CD4-positive, alpha-beta T cell (primary cell): ENCODE measurements around the gene RAD50. TPM values are rescaled to one million over a fixed set of nuclear protein-coding genes. Genes with fewer than 3 reads are reported as not detected.

Experiments
- ATAC-seq: fragments of 200-7000 bp; cut with Tn5 transposase; one replicate; pipeline ENCODE4 v1.10.0; 2022; ENCODE audit warnings: mild to moderate bottlenecking; ENCODE audit not compliant: poor library complexity
- CTCF ChIA-PET: fragments of 350-600 bp; sonication (Branson Sonifier 250); formaldehyde crosslinking; loops from one replicate; lab custom pipeline; 2021; ENCODE audit warnings: antibody characterized with exemption, inconsistent platforms; lab: Charles Lee
- POLR2A ChIA-PET: fragments of 350-600 bp; sonication (Branson Sonifier 250); formaldehyde crosslinking; loops from one replicate; lab custom pipeline; 2021; ENCODE audit warnings: antibody characterized with exemption, inconsistent platforms; lab: Charles Lee
- DNase-seq, 14 experiments: peaks; one replicate each; pipeline ENCODE4 v3.0.0-alpha.2; 2013 to 2020; ENCODE audit warnings: mixed read lengths in 2 of 14
- H3K27ac ChIP-seq, 2 donors: one replicate each; pipeline versions ENCODE4 v1.5.1 to v1.7.0; 2013; ENCODE audit warnings: low read length in 2 of 2, low read depth in 1 of 2, mild to moderate bottlenecking in 1 of 2
- H3K27me3 ChIP-seq, 2 experiments: 1 replicate in 1 of 2; 2 replicates in 1 of 2; pipeline versions ENCODE4 v1.6.1 to v1.7.0; 2013; ENCODE audit warnings: low read length in 2 of 2, control low read depth in 1 of 2, mild to moderate bottlenecking in 1 of 2, moderate library complexity in 1 of 2; ENCODE audit not compliant: insufficient read depth in 2 of 2, control insufficient read depth in 1 of 2
- H3K36me3 ChIP-seq: one replicate; pipeline ENCODE4 v1.6.1; 2013; ENCODE audit warnings: low read length, control low read depth; ENCODE audit not compliant: insufficient read depth
- H3K4me1 ChIP-seq: one replicate; pipeline ENCODE4 v1.6.1; 2013; ENCODE audit warnings: low read length, control low read depth; ENCODE audit not compliant: insufficient read depth
- H3K4me3 ChIP-seq: one replicate; pipeline ENCODE4 v1.5.1; 2013; ENCODE audit warnings: mild to moderate bottlenecking, low read length, moderate library complexity
- H3K9me3 ChIP-seq, 2 experiments: 1 replicate in 1 of 2; 2 replicates in 1 of 2; pipeline versions ENCODE4 v1.6.1 to v1.7.0; 2013; ENCODE audit warnings: low read length in 2 of 2, mild to moderate bottlenecking in 2 of 2, control low read depth in 1 of 2, moderate library complexity in 1 of 2; ENCODE audit not compliant: control insufficient read depth in 1 of 2, insufficient read depth in 1 of 2
- H3K27ac Mint-ChIP-seq: one replicate; pipeline ENCODE4 v1.8.0; 2020; ENCODE audit warnings: mixed read lengths
- H3K27me3 Mint-ChIP-seq: one replicate; pipeline ENCODE4 v1.8.0; 2021; ENCODE audit warnings: mixed read lengths
- H3K36me3 Mint-ChIP-seq: one replicate; pipeline ENCODE4 v1.8.0; 2021; ENCODE audit warnings: low read depth, mixed read lengths
- H3K4me1 Mint-ChIP-seq: one replicate; pipeline ENCODE4 v1.8.0; 2021; ENCODE audit warnings: low read depth, mixed read lengths
- H3K4me3 Mint-ChIP-seq: one replicate; pipeline ENCODE4 v1.8.0; 2020; ENCODE audit warnings: mild to moderate bottlenecking, mixed read lengths
- H3K9me3 Mint-ChIP-seq: one replicate; pipeline ENCODE4 v1.8.0; 2020; ENCODE audit warnings: mixed read lengths
- intact Hi-C, 2 experiments: fragments of 100-400 bp; cut with DNase I in 1 of 2; cut with micrococcal nuclease in 1 of 2; formaldehyde crosslinking; loops; one replicate each; pipeline versions ENCODE4 v1.15.1 to v1.9.0; 2023 to 2025; cut with DNase I, micrococcal nuclease
- total RNA-seq, 174 experiments: library from RNA in 2 of 174; stranded (reverse) in 2 of 174; gene quantifications; one replicate each; pipeline ENCODE4 v1.2.3 and lab custom pipeline; 2021 to 2026
- TF ChIP-seq, protein P1 (sequence below): fragments of 200-600 bp; IDR thresholded peaks from one replicate; pipeline ENCODE4 v1.8.0; 2022; ENCODE audit warnings: antibody characterized with exemption, mild to moderate bottlenecking

The RAD50 gene
- total RNA-seq, 2 experiments from 2014 or later = 12.7 to 13.4 TPM

DNA sequence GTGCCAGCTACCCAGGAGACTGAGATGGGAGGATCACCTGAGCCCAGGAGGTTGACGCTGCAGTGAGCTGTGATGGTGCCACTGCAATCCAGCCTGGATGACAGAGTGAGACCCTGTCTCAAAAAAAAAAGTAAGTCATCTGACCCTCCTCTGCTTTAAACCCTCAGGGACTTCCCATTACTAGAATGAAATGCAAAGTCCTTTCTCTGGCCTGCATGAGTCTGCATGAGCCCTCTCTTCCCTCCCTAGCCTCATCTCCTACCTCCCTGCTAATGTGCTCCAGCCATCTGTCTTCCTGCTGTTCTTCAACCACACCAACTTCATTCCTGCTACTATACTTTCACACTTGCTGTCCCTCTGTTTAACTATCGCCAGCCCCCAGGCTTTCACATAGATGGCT, 28.8 kb upstream of the RAD50 start:
- Histone ChIP-seq H3K4me3 (no peak overlapping the region), H3K27me3 (peaks cover 0 to 4% of the 10 kb centered on the region in 2 experiments), H3K4me1 (peaks cover 15% of the 10 kb centered on the region), H3K27ac (no peak overlapping the region), H3K9me3 (no peaks in the 10 kb centered on the region), H3K36me3 (no peaks in the 10 kb centered on the region)
- Mint-ChIP-seq H3K27me3 (no peaks in the 10 kb centered on the region), H3K27ac (no peak overlapping the region), H3K9me3 (no peaks in the 10 kb centered on the region), H3K4me1 (peaks cover 8% of the 10 kb centered on the region), H3K36me3 (no peaks in the 10 kb centered on the region), H3K4me3 (no peak overlapping the region)
- DNase-seq (no peak), ATAC-seq (no peak)
- ChIA-PET POLR2A (no interaction called here), CTCF (no interaction called here)
- TF ChIP-seq, protein P1, sequence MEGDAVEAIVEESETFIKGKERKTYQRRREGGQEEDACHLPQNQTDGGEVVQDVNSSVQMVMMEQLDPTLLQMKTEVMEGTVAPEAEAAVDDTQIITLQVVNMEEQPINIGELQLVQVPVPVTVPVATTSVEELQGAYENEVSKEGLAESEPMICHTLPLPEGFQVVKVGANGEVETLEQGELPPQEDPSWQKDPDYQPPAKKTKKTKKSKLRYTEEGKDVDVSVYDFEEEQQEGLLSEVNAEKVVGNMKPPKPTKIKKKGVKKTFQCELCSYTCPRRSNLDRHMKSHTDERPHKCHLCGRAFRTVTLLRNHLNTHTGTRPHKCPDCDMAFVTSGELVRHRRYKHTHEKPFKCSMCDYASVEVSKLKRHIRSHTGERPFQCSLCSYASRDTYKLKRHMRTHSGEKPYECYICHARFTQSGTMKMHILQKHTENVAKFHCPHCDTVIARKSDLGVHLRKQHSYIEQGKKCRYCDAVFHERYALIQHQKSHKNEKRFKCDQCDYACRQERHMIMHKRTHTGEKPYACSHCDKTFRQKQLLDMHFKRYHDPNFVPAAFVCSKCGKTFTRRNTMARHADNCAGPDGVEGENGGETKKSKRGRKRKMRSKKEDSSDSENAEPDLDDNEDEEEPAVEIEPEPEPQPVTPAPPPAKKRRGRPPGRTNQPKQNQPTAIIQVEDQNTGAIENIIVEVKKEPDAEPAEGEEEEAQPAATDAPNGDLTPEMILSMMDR = no peak
- intact Hi-C loops = loop anchor here (2.0 to 10.0 kb wide), 3 partner anchors 87 to 291 kb away; no protein-coding TSS in a partner anchor

GRCh38 chr5:132528866-132529634, 27.7 kb upstream of the RAD50 start:
- Histone ChIP-seq H3K4me1 (peaks cover 15% of the 10 kb centered on the region), H3K9me3 (no peaks in the 10 kb centered on the region), H3K36me3 (no peaks in the 10 kb centered on the region), H3K27ac (no peak overlapping the region), H3K27me3 (peaks cover 0 to 4% of the 10 kb centered on the region in 2 experiments), H3K4me3 (no peak overlapping the region)
- Mint-ChIP-seq H3K4me1 (peaks cover 8% of the 10 kb centered on the region), H3K27ac (no peak overlapping the region), H3K4me3 (no peak overlapping the region), H3K9me3 (no peaks in the 10 kb centered on the region), H3K36me3 (no peaks in the 10 kb centered on the region), H3K27me3 (no peaks in the 10 kb centered on the region)
- ATAC-seq (no peak), DNase-seq (peak in 1 of 14 experiments; percentile 44)
- ChIA-PET CTCF (no interaction called here), POLR2A (interaction anchor here (0.7 to 1.1 kb wide), 2 partner anchors 28 to 295 kb away, joined by 3 to 4 read pairs; partner anchors contain the start of gene RAD50)
- TF ChIP-seq, protein P1 = no peak
- intact Hi-C loops = loop anchor here (2.0 to 10.0 kb wide), 3 partner anchors 86 to 290 kb away; no protein-coding TSS in a partner anchor

- Histone ChIP-seq H3K9me3 (no peaks in the 10 kb centered on the region), H3K27me3 (peaks cover 4 to 12% of the 10 kb centered on the region in 2 experiments), H3K36me3 (no peaks in the 10 kb centered on the region), H3K4me3 (no peak overlapping the region), H3K4me1 (peaks cover 13% of the 10 kb centered on the region), H3K27ac (no peak overlapping the region)
- H3K4me1 Mint-ChIP-seq = peaks cover 8% of the 10 kb centered on the region
- no peaks in the 10 kb centered on the region for H3K36me3 Mint-ChIP-seq
- TF ChIP-seq, protein P1 = no peak
- H3K4me3 Mint-ChIP-seq = no peak overlapping the region
- ATAC-seq (no peak), DNase-seq (no peak)
- CTCF ChIA-PET = no interaction called here
- no peak overlapping the region for H3K27ac Mint-ChIP-seq
- H3K9me3 Mint-ChIP-seq = no peaks in the 10 kb centered on the region
- peaks cover 8% of the 10 kb centered on the region for H3K27me3 Mint-ChIP-seq
- POLR2A ChIA-PET = no interaction called here
- intact Hi-C loops = no loop called here
Measured at GRCh38 chr5:132530946-132531345, 25.8 kb upstream of the RAD50 start.
